Left ventricle myocardium superior (tissue), 1 donor: ENCODE results near the gene FZR1. TPM values are rescaled to one million over a fixed set of nuclear protein-coding genes. Genes with fewer than 3 reads are reported as not detected.

Source experiments
- ATAC-seq: fragments of 200-7000 bp; cut with Tn5 transposase; one replicate; pipeline ENCODE4 v1.9.1; 2020; ENCODE audit warnings: mild to moderate bottlenecking, moderate library complexity
- DNase-seq: peaks from one replicate; pipeline ENCODE4 v3.0.0-alpha.2; 2020
- intact Hi-C: fragments of 100-400 bp; cut with micrococcal nuclease; formaldehyde crosslinking; loops from one replicate; pipeline ENCODE4 v1.11.0; 2022
- total RNA-seq: library from RNA; stranded (reverse); fragmentation: NEBNext Ultra II Directional; extraction: Animal tissue kit (Norgen Biotek cat#: 25700); gene quantifications from one replicate; pipeline ENCODE4 v1.2.1, GENCODE V29; 2021
- donor health status: DM: no; HTN: yes; CAD: no; lungs with severe emphysema.

FZR1 gene
- total RNA-seq, 1 donor from 2014 or later = 19.2 TPM

DNA sequence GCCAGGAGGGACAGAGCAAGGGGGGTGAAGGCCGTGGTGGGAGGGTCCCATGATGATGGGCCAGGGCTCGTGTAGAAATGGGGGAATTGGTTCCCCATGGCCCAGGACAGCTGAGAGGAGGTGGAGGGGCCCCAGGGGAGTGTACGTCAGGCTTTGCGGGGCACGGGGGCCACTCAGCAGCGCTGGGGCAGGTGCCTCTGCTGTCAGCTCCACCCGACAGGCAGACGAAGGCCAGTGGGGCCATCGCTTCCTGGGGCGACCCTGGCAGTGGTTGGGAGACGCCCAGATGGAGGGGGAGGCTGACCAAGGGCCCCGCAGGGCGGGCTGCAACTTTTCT is 31.0 kb downstream of the FZR1 start:
- DNase-seq (no peak), ATAC-seq (peak; percentile 10)
- intact Hi-C loops = no loop called here

GRCh38 chr19:3537438-3538240 is 31.5 kb downstream of the FZR1 start:
- no peak for DNase-seq
- intact Hi-C loops = no loop called here
- peak; percentile 2 for ATAC-seq

GRCh38 chr19:3538258-3538929 is 32.3 kb downstream of the FZR1 start:
- DNase-seq (no peak), ATAC-seq (no peak)
- intact Hi-C loops = no loop called here

- no peak for ATAC-seq
- DNase-seq = no peak
- intact Hi-C loops = no loop called here
These were observed 33.0 kb downstream of the FZR1 start, which contains the start of gene TEKTIP1 for GRCh38 chr19:3538965-3539755. Gene TEKTIP1 (plus strand): TSS chr19:3539174. CDS start chr19:3539178, 4 bp downstream.

GRCh38 chr19:3539756-3540118 is 33.6 kb downstream of the FZR1 start:
- intact Hi-C loops = no loop called here
- ATAC-seq (no peak), DNase-seq (no peak)

DNA sequence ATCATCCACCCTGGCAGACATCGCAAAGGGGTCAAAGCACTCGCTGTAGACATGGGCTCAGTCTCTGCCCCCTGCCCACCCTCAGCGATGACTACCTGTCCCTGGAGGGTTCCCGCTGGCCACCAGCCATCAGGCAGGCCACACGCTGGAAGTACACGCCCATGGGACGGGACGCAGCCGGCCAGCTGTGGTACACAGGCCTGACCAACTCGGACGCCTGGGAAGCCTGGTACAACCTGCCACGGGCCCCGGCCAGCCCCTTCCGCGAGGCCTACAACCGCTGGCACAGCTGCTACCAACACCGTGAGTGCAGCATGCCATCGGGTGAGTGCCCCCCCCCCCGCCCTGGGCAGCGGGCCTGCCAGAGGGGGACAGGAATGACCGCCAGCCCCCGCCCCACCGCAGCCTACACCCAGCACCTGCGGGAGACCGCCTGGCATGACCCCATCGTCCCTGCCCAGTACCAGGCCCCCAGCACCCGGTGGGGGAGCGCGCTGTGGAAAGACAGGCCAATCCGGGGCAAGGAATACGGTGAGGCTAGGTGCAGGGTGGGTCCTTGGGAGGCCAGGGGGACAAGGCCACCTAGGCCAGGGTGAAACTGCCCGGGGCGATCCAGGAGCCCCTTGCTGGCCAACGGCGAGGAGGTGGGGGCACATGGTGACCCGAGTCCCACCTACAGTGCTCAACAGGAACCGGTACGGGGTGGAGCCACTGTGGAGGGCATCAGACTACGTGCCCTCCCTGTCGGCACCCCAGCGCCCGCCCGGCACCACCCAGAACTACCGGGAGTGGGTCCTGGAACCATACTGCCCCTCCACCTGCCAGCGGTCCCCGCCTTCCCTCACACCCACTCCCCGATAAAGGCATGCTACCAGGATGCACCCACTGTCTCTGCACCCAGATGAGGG is 37.3 kb downstream of the FZR1 start:
- intact Hi-C loops = no loop called here
- ATAC-seq (peak; percentile 8), DNase-seq (peak; percentile 58)

DNA sequence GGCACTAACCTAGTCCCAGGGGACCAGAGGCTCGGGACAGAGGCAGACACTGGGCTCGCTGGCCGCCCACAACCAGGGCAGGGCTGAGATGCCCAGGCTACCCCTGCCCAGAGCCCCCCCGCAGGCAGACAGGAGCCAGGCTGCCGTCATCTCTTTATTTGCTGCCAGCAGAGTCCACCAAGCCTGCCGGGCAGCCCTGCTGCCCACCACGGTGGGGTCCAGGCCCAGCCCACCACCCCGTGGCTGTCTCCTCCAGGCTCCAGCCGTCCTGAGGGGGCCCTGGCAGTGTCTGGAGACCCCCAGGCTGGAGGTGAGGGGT is 37.9 kb downstream of the FZR1 start:
- intact Hi-C loops = no loop called here
- no peak for DNase-seq
- ATAC-seq = no peak

DNA sequence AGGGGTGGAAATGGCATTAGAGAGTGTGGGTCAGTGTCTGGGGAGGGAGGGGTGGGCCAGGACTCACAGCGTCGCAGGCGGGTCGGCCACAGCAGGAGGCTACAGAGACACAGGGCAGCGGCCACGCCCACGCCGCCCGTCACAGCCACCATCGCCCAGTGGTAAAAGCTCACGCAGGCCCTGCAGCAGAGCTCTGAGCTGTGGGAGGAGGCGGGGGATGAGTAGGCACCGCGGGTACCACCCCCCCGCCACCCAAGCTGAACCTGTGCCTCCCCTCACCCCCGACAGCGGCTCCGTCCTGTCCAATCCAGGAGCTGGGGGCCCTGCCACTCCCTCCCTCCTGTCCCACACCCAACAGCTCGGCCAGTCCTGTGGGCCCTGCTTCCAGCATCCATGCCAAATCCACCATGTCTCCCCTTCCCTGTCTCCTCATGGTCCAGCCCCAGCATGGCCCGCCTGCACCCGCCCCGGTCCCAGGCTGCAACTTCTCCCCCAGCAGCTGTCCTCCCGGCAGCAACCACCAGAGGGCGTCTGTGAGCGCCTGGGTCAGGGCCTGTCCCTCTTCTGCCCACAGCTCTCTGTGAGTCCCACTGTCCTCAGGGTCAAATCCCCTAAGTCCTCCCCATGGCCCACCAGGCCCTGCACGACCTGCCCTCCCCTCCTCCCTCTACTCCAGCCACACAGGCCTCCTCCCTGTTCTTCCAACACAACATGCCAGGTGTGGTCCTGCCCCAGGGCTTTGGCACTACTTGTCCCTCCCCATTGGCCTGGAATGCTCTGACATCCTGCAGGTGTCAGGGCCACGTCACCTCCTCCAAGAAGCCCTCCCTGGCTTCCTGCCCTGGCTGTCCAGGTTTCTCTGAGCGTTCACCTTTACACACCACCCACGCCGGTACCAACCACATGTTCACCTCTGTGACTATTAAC is 38.9 kb downstream of the FZR1 start:
- peak; percentile 72 for ATAC-seq

DNA sequence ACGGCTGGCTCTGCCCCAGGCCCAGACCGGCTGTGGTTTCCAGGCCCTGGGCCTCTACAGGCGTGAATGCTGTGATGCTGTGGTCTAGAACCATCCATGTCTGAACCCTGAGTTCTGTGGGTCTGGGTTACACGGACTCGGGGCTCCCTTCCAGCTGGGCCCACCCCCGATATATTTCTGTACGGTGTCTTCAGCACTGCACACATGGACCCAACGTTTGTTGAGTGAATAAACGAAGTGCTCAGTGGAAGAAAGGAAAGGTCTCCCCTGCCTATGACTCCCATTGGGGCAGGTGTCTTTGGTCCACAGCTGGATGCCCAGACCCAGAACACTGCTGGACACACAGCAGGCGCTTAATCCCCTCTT is 39.5 kb downstream of the FZR1 start:
- intact Hi-C loops = no loop called here
- no peak for DNase-seq
- no peak for ATAC-seq

More for the DNA sequence above, 38.9 kb downstream of the FZR1 start:
- peak; percentile 82 for DNase-seq
- intact Hi-C loops = no loop called here

- ATAC-seq (no peak), DNase-seq (no peak)
- intact Hi-C loops = no loop called here
These were observed 40.0 kb downstream of the FZR1 start for GRCh38 chr19:3546119-3546518.

DNA sequence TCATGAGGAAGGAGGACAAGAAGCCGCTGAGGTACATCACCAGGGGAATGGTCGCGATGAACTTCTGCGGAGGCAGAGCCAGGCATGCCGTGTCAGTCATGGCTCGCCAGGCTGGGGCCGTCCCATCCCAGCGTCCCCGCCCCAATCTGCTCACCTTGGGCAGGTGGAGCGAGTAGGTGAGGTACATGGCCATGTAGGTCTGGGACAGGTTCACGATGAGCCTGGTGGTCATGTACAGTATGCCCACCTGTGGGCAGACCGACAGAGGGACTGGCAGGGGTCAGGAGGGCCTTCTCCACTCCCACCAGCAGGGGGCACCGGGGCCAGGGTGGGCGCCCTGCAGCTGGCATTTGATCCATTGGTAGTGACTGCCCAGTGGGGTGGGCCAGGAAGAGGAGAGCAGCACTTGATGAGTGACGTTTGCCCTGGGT is 41.2 kb downstream of the FZR1 start:
- DNase-seq = no peak
- ATAC-seq = no peak
- intact Hi-C loops = no loop called here

DNA sequence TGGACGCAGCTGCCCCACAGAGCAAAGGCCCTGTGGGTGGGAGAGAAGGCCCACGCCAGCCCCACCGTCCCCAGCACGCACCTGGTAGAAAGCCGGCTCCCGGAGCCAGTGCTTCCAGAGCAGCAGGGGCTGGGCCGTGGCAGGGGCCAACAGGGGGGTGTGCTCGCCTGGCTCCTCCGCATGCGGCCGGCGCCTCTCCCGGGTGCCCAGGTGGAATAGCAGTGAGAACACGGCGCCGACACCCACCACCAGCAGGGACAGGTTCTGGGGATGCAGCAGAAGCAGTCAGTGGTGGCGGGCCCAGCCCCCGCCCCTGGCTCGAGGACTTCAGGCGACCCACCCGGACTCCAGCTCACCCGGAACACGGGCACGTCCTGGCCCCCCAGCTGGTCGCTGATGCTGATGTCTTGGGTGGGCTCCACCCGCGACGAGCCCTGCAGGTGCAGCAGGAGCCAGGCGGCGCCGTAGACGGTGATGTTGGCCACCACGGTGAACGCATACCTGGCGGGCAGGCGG is 41.7 kb downstream of the FZR1 start:
- intact Hi-C loops = no loop called here
- no peak for DNase-seq
- no peak for ATAC-seq

GRCh38 chr19:3548606-3549005 is 42.5 kb downstream of the FZR1 start:
- no peak for ATAC-seq
- DNase-seq = no peak
- intact Hi-C loops = no loop called here

GRCh38 chr19:3549816-3550215 is 43.7 kb downstream of the FZR1 start:
- no peak for DNase-seq
- intact Hi-C loops = no loop called here
- ATAC-seq = no peak

- no peak for DNase-seq
- ATAC-seq = no peak
- intact Hi-C loops = no loop called here
These were observed 45.1 kb downstream of the FZR1 start for GRCh38 chr19:3550947-3551791.

DNA sequence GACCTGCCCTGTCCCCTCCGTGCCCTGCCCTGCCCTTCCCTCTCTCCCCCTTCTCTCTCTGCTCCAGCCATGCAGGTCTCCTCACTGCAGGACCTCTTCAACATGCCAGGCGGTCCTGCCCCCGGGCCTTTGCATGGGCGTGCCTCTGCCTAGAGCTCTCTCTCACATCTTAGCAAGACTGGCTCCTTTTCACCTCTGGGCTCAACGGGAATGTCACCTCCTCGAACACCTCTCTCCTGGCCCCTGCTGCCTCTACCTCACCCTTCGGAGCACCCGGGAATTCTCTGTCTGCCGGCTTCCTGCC is 45.6 kb downstream of the FZR1 start:
- no peak for DNase-seq
- intact Hi-C loops = no loop called here
- ATAC-seq = no peak

DNA sequence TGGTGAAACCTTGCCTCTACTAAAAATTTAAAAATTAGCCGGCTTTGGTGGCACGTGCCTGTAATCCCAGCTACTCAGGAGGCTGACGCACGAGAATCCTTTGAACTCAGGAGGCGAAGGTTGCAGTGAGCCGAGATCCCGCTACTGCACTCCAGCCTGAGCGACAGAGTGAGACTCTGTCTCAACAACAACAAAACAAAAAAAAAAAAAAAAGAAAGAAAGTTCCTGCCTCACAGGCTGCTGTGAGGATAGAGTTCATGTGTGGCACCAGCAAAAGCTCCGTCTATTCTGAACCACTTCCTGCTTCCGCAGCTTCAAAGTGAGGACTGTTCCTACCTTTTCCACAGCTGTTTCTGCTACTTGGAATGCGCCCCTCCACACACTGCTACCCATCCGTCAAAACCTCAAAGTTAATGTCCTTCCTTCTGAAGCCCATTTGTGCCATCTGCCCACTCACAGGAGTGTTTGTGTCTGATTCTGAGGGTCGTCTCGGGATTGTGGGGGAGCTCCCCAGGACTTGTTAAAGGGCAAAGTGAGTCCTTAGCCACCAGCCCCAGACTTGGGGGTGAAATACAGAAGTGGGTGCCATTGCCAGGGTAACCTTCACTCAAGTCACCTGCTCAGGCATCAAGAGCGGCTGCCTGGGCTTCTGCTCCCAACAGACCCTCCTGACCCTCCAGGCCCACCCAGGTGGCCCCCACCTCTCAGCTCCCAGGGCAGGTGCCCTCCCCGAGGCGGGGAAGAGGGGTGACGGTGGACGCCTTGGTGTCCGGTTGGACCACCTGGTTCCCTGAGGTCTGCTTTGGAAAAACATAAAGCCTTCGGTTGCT is 48.4 kb downstream of the FZR1 start:
- DNase-seq (no peak), ATAC-seq (no peak)
- intact Hi-C loops = no loop called here
